K562 (cell line): Measurements from ENCODE around the gene TRIM60. TPM values are rescaled to one million over a fixed set of nuclear protein-coding genes. Genes with fewer than 3 reads are reported as not detected.

Experiments used
- ATAC-seq: fragments of 200-7000 bp; cut with Tn5 transposase; 3 replicates; pipeline ENCODE4 v1.9.1; 2020; ENCODE audit warnings: moderate library complexity
- BruUV-seq: library from RNA; stranded (reverse); fragments of 400-500 nt; replicated peaks from 2 replicates; lab custom pipeline; 2021; lab: Mats Ljungman, UMichigan
- CTCF ChIA-PET: fragments of 300-600 bp; formaldehyde crosslinking; extraction: SDS; loops from one replicate; lab custom pipeline; 2021; ENCODE audit warnings: low intra/inter-chr PET ratio; lab: Yijun Ruan, JAX
- POLR2A ChIA-PET: fragments of 300-600, 350-650 bp; sonication (Branson Sonifier 250); formaldehyde crosslinking; extraction: SDS; loops from one replicate; lab custom pipeline; 2021; ENCODE audit warnings: antibody characterized with exemption, inconsistent platforms; lab: Yijun Ruan, JAX
- DNase-seq, 4 experiments: peaks; one replicate each; pipeline versions ENCODE4 v3.0.0 to v3.0.0-alpha.2; 2011 to 2018; ENCODE audit warnings: low spot score in 3 of 4, mixed read lengths in 3 of 4; ENCODE audit errors: extremely low read depth in 1 of 4
- FAIRE-seq: peaks from 2 replicates; lab custom pipeline; 2011; peaks lifted over from hg19 to GRCh38; lab: Jason Lieb, UNC
- H2AFZ ChIP-seq: 2 replicates; pipeline ENCODE4 v1.6.0; 2011; ENCODE audit warnings: low read depth, low read length, control low read depth, inconsistent platforms
- H3K27ac ChIP-seq: fragments of 200-600 bp; 3 replicates; pipeline ENCODE4 v1.8.0; 2011; ENCODE audit warnings: low read depth, mild to moderate bottlenecking, control low read depth, inconsistent platforms, low read length, moderate library complexity, mixed read lengths; ENCODE audit errors: extremely low read depth
- H3K27me3 ChIP-seq, 2 experiments: fragments of 300-600 bp in 1 of 2; 2 replicates in 1 of 2; 3 replicates in 1 of 2; pipeline versions ENCODE4 v1.6.0 to v1.8.0; 2011; ENCODE audit warnings: inconsistent platforms in 2 of 2, low read length in 2 of 2, mild to moderate bottlenecking in 1 of 2, mixed read lengths in 1 of 2, moderate library complexity in 1 of 2; ENCODE audit not compliant: control insufficient read depth in 2 of 2, insufficient read depth in 2 of 2
- H3K36me3 ChIP-seq: fragments of 300-600 bp; 3 replicates; pipeline ENCODE4 v1.8.0; 2011; ENCODE audit warnings: mild to moderate bottlenecking, low read length, inconsistent platforms; ENCODE audit not compliant: control insufficient read depth, insufficient read depth
- H3K4me1 ChIP-seq, 2 experiments: fragments of 200-600 bp in 1 of 2; replicated peaks in 1 of 2; 2 replicates in 1 of 2; 3 replicates in 1 of 2; pipeline versions ENCODE4 v1.5.1 to v1.8.0; 2011; ENCODE audit warnings: inconsistent platforms in 2 of 2, low read length in 2 of 2, mild to moderate bottlenecking in 1 of 2, mixed read lengths in 1 of 2, moderate library complexity in 1 of 2; ENCODE audit not compliant: control insufficient read depth in 2 of 2, insufficient read depth in 2 of 2
- H3K4me2 ChIP-seq: 2 replicates; pipeline ENCODE4 v1.6.1; 2011; ENCODE audit warnings: low read length, control low read depth, inconsistent platforms, mixed read lengths; ENCODE audit not compliant: insufficient read depth
- H3K4me3 ChIP-seq: fragments of 200-600 bp; sonication (generic), shearing (Covaris generic); 2 replicates; pipeline ENCODE4 v1.5.1; 2016; ENCODE audit warnings: control low read depth, inconsistent platforms
- H3K79me2 ChIP-seq: fragments of 200-600 bp; 3 replicates; pipeline ENCODE4 v1.8.0; 2011; ENCODE audit warnings: low read length, inconsistent platforms; ENCODE audit not compliant: control insufficient read depth, insufficient read depth
- H3K9ac ChIP-seq, 2 experiments: 2 replicates each; pipeline versions ENCODE4 v1.6.0 to v1.6.1; 2011; ENCODE audit warnings: low read depth in 2 of 2, low read length in 2 of 2, control low read depth in 1 of 2, inconsistent platforms in 1 of 2, mild to moderate bottlenecking in 1 of 2, mixed read lengths in 1 of 2; ENCODE audit not compliant: insufficient read depth in 1 of 2
- H3K9me1 ChIP-seq: one replicate; pipeline ENCODE4 v1.6.0; 2011; ENCODE audit warnings: inconsistent platforms, mild to moderate bottlenecking, low read length, moderate library complexity; ENCODE audit not compliant: control insufficient read depth, insufficient read depth
- H3K9me3 ChIP-seq: replicated peaks from 2 replicates; pipeline ENCODE4 v1.5.1; 2011; ENCODE audit warnings: low read depth, low read length, inconsistent platforms; ENCODE audit not compliant: control insufficient read depth, insufficient read depth
- H4K20me1 ChIP-seq: replicated peaks from 2 replicates; pipeline ENCODE4 v1.6.1; 2011; ENCODE audit warnings: low read length, inconsistent platforms, mixed read lengths; ENCODE audit not compliant: control insufficient read depth, insufficient read depth
- ARID1B ChIP-seq: fragments of 450-650 bp; IDR thresholded peaks from 2 replicates; pipeline ENCODE4 v1.6.1; 2016; ENCODE audit warnings: antibody characterized with exemption, mild to moderate bottlenecking, inconsistent platforms
- ARID3B ChIP-seq: fragments of 250-450 bp; sonication (Bioruptor Pico); IDR thresholded peaks from 2 replicates; pipeline ENCODE4 v1.4.0; 2020; ENCODE audit warnings: borderline replicate concordance
- BDP1 ChIP-seq: IDR thresholded peaks from 3 replicates; pipeline ENCODE4 v1.6.1; 2011; ENCODE audit not compliant: insufficient read length, insufficient read depth
- DPF2 ChIP-seq: fragments of 450-650 bp; IDR thresholded peaks from 2 replicates; pipeline ENCODE4 v1.6.1; 2016
- FOXM1 ChIP-seq, 2 experiments: fragments of 450-650 bp in 1 of 2; sonication (generic) in 1 of 2; formaldehyde crosslinking in 1 of 2; IDR thresholded peaks; 2 replicates each; pipeline versions ENCODE4 v1.6.1 to v1.9.0; 2017 to 2022; ENCODE audit warnings: low read depth in 2 of 2, mild to moderate bottlenecking in 2 of 2, missing genetic modification reagents in 1 of 2, moderate library complexity in 1 of 2
- LARP7 ChIP-seq: fragments of 450-650 bp; IDR thresholded peaks from 2 replicates; pipeline ENCODE4 v1.6.1; 2016
- MAFG ChIP-seq: fragments of 450-650 bp; conservative IDR thresholded peaks from 2 replicates; pipeline ENCODE4 v1.6.1; 2016; ENCODE audit warnings: missing genetic modification characterization, missing compliant biosample characterization
- NR3C1 ChIP-seq: sonication (generic); formaldehyde crosslinking; IDR thresholded peaks from 2 replicates; pipeline ENCODE4 v1.8.1; 2022; ENCODE audit warnings: missing genetic modification reagents
- SMAD3 ChIP-seq: fragments of 450-650 bp; formaldehyde crosslinking; conservative IDR thresholded peaks from 2 replicates; pipeline ENCODE4 v1.4.0; 2020; ENCODE audit warnings: mild to moderate bottlenecking
- SPI1 ChIP-seq: IDR thresholded peaks from 2 replicates; pipeline ENCODE4 v1.6.1; 2011; ENCODE audit warnings: low read depth, low read length, control low read depth, borderline replicate concordance
- STAT5B ChIP-seq: fragments of 250-450 bp; sonication (Bioruptor Pico); IDR thresholded peaks from 2 replicates; pipeline ENCODE4 v1.8.0; 2021; ENCODE audit warnings: mild to moderate bottlenecking, inconsistent platforms
- TEAD4 ChIP-seq, 2 experiments: sonication (generic) in 1 of 2; formaldehyde crosslinking in 1 of 2; IDR thresholded peaks; 2 replicates each; pipeline versions ENCODE4 v1.6.1 to v1.8.0; 2012 to 2022; ENCODE audit warnings: borderline replicate concordance in 1 of 2, inconsistent platforms in 1 of 2, low read length in 1 of 2, mild to moderate bottlenecking in 1 of 2, missing genetic modification reagents in 1 of 2
- TOE1 ChIP-seq, 2 experiments: fragments of 450-650 bp in 1 of 2; sonication (generic) in 1 of 2; formaldehyde crosslinking in 1 of 2; IDR thresholded peaks; 2 replicates each; pipeline versions ENCODE4 v1.7.1 to v1.8.0; 2016 to 2022; ENCODE audit warnings: borderline replicate concordance in 2 of 2, mild to moderate bottlenecking in 2 of 2, antibody characterized with exemption in 1 of 2, inconsistent platforms in 1 of 2, low read depth in 1 of 2, missing genetic modification reagents in 1 of 2, moderate library complexity in 1 of 2
- ZFP1 ChIP-seq: fragments of 450-650 bp; formaldehyde crosslinking; IDR thresholded peaks from 2 replicates; pipeline ENCODE4 v1.4.0; 2020; ENCODE audit warnings: mild to moderate bottlenecking, mixed read lengths
- ZNF717 ChIP-seq: fragments of 250-450 bp; sonication (Bioruptor Pico); IDR thresholded peaks from 2 replicates; pipeline ENCODE4 v1.5.0; 2021
- WGBS: fragments of 100-300 bp; shearing (Covaris generic); methylation state at CpG from one replicate; pipeline ENCODE4 v1.1.6; 2016; ENCODE audit warnings: low coverage, mixed read lengths; ENCODE audit not compliant: insufficient coverage; ENCODE audit errors: missing lambda C conversion rate; 5-methylcytosine and 5-hydroxymethylcytosine counted together
- in situ Hi-C: fragments of 300-500 bp; cut with MboI; formaldehyde crosslinking; loops from 4 replicates; pipeline ENCODE4 v1.15.0; 2018; ENCODE audit warnings: inconsistent platforms, mixed read lengths
- intact Hi-C: fragments of 100-400 bp; cut with micrococcal nuclease; formaldehyde crosslinking; loops from 2 replicates; pipeline ENCODE4 v1.14.2; 2022
- polyA plus RNA-seq, 8 experiments: library from polyadenylated mRNA; depleted of rRNA in 4 of 8; stranded (reverse) in 5 of 8; unstranded in 3 of 8; fragments of >200 nt; fragmentation: Nextera tagmentation in 2 of 8; fragmentation: Illumina TruSeq in 1 of 8; extraction: Ambion mirVana in 2 of 8; extraction: Trizol in 1 of 8; gene quantifications; 2 replicates each; pipeline versions ENCODE4 v1.2.1 to v1.2.3, GENCODE V29; 2011 to 2014; ENCODE audit warnings: inconsistent platforms in 1 of 8, missing spikeins in 1 of 8
- total RNA-seq, 7 experiments: library from RNA; depleted of rRNA in 6 of 7; stranded (reverse); fragments of >200 nt in 6 of 7; fragmentation: Illumina TruSeq in 2 of 7; extraction: Trizol in 2 of 7; gene quantifications; 2 replicates each; pipeline versions ENCODE4 v1.2.1 to v1.2.3, GENCODE V29; 2011 to 2021; ENCODE audit warnings: low replicate concordance in 1 of 7

Gene TRIM60
- total and polyA plus RNA-seq, 9 of the 15 experiments (the other 6 are each of a cell fraction or from before 2014, with no cell fraction given) = not detected

GRCh38 chr4:165055601-165056000 lies 23.8 kb downstream of the TRIM60 start:
- peaks cover 7 to 35% of the 10 kb centered on the region in 2 experiments; a peak in 3 of 5 replicates for H3K27me3 ChIP-seq
- H3K4me1 ChIP-seq = no peaks in the 10 kb centered on the region; a peak in 1 of 5 replicates
- H3K9me1 ChIP-seq = no peaks in the 10 kb centered on the region
- H3K4me2 ChIP-seq = no peak overlapping the region
- no peak overlapping the region for H3K9ac ChIP-seq
- no peaks in the 10 kb centered on the region for H4K20me1 ChIP-seq
- ChIA-PET POLR2A (no interaction called here), CTCF (no interaction called here)
- DNase-seq (no peak), FAIRE-seq (peak; percentile 44), ATAC-seq (no peak)
- intact Hi-C loops = no loop called here
- TF ChIP-seq TOE1 (IDR thresholded peaks at IDR 0.05; ENCODE audit: borderline replicate concordance) (no peak), TOE1 (CRISPR knock-in tag; IDR thresholded peaks at IDR 0.05; ENCODE audit: borderline replicate concordance, low read depth) (no peak), ARID1B (no peak), FOXM1 (IDR thresholded peaks at IDR 0.05; ENCODE audit: low read depth) (no peak), FOXM1 (CRISPR knock-in tag; IDR thresholded peaks at IDR 0.05; ENCODE audit: low read depth) (no peak), STAT5B (CRISPR knock-in tag) (no peak), NR3C1 (CRISPR knock-in tag) (no peak), MAFG (tag) (no peak), LARP7 (no peak), SPI1 (no peak), ARID3B (CRISPR knock-in tag) (no peak), ZNF717 (CRISPR knock-in tag) (no peak), DPF2 (no peak), SMAD3 (no peak), TEAD4 (IDR thresholded peaks at IDR 0.05; ENCODE audit: low read length) (no peak), TEAD4 (CRISPR knock-in tag; IDR thresholded peaks at IDR 0.05; ENCODE audit: borderline replicate concordance) (no peak), ZFP1 (CRISPR knock-in tag) (no peak), BDP1 (no peak)
- H2AFZ ChIP-seq = no peak overlapping the region
- in situ Hi-C loops = no loop called here
- H3K36me3 ChIP-seq = no peaks in the 10 kb centered on the region
- H3K4me3 ChIP-seq = no peak overlapping the region
- BruUV-seq = no TSS peak
- no peaks in the 10 kb centered on the region for H3K9me3 ChIP-seq
- WGBS = 2% methylated on average over 8 of the region's 9 CpGs
- H3K79me2 ChIP-seq = no peaks in the 10 kb centered on the region
- no peak overlapping the region for H3K27ac ChIP-seq
